HG02571 (cell line): ENCODE measurements around the gene IRF2.
"Not testable (repeated sequence)": the region's sequence is repeated elsewhere in the genome, so short reads cannot be mapped to it uniquely, and the experiment has no call there.

Experiments used
- ATAC-seq: cut with Tn5 transposase; IDR thresholded peaks from one replicate; pipeline ENCODE4 v1.9.1; 2021; ENCODE audit warnings: mild to moderate bottlenecking, moderate library complexity; ENCODE audit not compliant: unreplicated experiment

IRF2 gene

GRCh38 chr4:184395451-184395917, 78.9 kb downstream of the IRF2 start:
- no peak for ATAC-seq

GRCh38 chr4:184392748-184393559, 81.4 kb downstream of the IRF2 start:
- ATAC-seq: no peak

- ATAC-seq: no peak
These were observed 82.0 kb downstream of the IRF2 start for GRCh38 chr4:184392316-184392715.

DNA sequence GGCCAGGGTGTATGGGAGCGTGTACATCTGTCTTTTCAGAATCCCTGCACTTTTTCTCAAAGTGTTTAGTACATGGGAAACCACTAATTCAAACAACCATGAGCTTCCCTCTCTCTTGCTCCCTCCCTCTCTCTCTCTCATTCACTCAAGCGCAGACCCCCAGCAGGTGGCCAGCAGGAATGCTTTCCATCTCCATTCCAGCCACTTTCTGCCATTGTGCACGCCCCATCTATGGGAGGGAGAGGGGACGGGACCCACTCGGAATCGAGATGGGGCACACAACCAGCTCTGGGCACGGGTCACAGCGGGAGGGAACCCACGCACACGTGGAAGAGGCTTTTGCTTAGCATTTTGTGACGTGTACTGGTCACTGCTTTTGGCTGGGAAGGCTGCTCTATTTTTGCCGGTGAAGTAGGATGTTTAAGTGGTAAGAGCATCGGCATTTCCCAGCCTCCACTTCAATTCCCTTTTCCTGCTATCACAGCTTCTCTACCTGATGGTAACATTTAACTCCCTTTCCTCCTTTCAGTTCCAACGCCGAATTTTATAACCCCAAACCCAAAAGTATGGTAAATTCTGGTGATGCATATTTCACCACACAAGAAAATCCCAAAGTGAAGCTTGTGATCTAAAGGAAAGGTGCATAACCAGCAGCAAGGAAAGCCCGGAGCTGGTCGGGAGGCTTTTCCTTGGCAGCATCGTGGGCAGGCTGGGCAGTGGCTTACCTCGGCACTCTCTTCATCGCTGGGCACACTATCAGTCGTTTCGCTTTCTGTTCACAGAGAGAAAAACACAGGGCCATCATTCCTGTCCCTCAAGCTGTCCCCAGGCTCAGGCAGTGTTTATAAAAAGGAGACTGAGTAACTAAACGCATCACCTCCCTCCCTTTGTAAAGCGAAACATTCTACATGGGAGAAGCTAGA, 84.1 kb downstream of the IRF2 start:
- ATAC-seq: no peak

DNA sequence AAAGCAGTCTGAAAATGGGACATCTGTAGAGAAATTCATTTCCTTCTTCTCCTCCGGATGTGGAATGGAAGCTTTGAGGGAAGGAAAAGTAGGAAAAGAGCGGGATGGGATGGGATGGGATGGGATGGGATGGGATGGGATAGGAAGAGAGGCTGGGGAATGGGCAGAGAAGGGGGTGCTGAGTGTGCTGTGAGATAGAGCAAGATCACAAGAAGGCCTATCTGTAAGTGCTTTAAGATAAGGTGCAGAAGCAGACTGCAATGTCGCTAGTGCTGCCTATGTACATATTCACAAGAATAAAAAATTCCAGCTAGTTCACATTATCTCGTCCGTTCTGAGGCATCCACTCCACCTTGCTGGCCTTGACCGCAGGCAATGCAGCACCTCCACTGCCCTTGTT, 86.2 kb downstream of the IRF2 start:
- no peak for ATAC-seq

DNA sequence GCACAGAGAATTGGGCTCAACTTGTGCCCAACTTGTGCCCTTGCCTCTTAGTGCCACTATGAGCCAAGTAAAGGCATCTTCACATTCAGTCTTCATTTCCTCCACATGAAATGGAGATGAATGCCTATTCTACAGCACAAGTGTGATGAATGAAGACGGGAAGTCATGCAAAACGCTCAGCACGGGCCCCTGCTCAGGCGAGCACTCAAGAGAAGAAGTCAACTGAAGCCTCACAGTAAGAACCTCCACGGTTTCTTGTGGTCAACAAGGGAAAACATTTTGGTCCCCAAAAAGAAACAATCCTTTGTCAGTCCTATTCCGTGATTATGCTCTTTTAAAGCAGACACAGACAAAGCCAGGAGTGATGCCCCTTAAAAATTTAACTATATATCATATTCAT, 87.0 kb downstream of the IRF2 start:
- ATAC-seq: no peak

DNA sequence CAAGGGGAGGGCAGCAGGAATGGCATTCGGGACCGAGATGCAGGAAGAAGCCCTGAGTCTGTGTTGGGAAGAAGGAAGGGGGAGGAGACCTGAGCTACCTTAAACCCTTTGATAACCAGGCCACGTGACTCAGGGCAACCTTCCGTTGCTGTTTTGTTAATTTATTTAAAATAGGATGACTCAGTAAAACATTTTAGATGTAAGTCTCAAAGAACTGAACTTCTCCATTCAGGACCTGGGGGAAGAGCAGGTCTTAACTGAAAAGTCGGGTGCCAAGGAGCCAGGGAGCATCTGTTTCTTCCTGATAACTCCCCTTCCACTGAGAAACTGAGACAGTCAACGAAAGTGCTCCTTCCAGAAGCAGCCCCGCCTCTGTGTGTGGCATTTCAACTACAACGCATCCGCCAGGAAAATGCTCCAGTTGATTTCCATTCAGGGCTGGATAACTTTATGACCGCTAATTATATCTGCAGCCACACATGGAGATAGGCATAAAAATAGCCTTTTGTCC, 88.0 kb downstream of the IRF2 start:
- no peak for ATAC-seq

DNA sequence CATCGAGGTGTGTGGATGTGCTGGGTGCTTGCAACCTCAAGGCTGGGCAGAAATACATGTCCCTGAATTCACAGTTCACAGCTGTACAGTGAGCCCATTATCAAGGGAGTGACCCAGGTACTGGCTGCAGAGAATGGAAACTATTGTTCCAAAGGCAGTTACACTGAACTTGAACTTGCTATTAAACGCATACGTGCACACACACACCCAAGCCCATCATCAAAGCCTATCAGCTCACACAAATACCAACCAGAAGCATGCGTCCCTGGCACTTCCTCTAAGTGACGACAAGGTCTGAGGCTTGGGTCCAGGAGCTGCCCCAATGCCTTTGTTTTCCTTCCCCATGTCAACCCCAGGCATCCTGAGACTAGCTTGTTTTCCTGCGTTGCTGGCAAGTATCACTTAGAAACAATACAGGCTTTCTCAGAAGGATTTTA, 88.6 kb downstream of the IRF2 start:
- no peak for ATAC-seq

GRCh38 chr4:184384810-184385557, 89.4 kb downstream of the IRF2 start:
- ATAC-seq: peak; percentile 32

GRCh38 chr4:184384056-184384809, 90.1 kb downstream of the IRF2 start:
- ATAC-seq: peak; percentile 77

DNA sequence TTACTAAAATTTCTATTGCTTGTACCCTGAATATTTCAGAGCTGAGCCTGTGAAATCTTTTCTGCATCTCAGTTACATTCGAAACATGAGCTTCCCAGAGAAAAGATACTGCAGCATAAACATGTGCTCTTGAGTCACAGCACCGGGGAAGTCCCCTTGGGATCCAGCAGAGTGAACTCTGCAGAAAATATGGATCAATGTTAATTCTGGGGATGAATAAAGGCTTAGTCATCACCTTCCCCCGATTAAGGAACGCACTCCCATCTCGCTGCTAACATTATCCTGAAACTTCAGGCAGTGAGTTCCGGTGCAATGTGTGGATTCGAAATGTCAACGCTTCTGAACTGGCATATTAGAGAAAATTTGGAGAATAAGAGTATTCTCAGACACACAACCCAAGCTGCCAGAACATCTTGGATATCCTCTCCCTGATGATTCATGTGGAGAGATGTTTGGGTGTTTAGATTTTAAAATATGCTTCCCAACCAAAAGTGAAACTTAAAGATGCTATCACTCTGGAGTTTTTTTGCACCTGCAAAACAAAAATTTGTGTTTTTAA, 90.8 kb downstream of the IRF2 start:
- ATAC-seq: no peak

DNA sequence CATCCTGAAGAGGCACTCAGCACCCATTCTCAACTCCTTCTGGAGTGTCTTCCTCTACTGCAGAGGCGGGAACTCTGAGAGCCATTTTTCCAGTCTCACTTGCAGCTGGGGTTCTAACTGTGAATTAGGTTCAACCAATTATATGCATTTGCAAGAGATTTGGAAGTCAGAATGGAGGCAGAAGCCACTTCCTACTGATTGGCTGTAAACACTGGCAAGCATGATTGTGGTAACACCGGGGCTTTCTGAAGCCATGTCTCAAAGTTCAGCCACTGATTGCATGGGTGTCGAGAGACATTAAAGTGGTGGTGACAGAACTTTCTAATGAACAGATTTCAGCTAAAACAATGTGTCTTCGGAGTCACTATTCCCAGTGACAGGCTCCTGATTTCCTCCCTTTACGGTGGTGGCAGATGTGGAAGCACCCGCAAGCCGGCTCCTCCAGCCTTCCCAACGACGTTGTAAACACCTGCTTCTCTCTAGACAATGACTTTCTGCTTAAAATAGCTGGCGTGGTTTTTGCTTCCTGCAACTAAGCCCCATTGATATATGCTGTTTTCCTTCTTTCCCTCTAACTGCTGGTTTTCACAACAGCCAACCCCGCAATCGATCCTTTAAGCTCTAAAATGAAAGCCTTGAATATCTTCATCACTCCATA, 92.0 kb downstream of the IRF2 start:
- peak; percentile 32 for ATAC-seq

- ATAC-seq: no peak
These were observed 93.6 kb downstream of the IRF2 start for GRCh38 chr4:184380707-184381106.

- not testable (repeated sequence) for ATAC-seq
These were observed 94.1 kb downstream of the IRF2 start for GRCh38 chr4:184380214-184380613.

- no peak for ATAC-seq
These were observed 97.4 kb downstream of the IRF2 start for GRCh38 chr4:184376923-184377322.

GRCh38 chr4:184376126-184376838, 98.1 kb downstream of the IRF2 start:
- no peak for ATAC-seq

DNA sequence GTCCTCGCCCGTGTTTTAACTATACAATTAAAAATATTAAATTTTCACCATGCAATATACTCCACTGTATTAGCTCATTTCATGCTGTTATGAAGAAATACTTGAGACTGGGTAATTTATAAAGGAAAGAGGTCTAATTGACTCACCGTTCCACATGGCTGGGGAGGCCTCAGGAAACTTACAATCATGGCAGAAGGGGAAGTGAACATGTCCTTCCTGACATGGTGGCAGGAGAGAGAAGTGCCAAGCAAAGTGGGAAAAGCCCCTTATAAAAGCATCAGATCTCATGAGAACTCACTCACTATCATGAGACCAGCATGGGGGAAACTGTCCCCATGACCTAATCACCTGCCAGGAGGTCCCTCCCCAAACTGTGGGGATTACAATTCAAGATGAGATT, 98.7 kb downstream of the IRF2 start:
- not testable (repeated sequence) for ATAC-seq

- no peak for ATAC-seq
These were observed 99.3 kb downstream of the IRF2 start for GRCh38 chr4:184375027-184375426.
